Measurements from ENCODE around the gene UPK2.

Gene UPK2

DNA sequence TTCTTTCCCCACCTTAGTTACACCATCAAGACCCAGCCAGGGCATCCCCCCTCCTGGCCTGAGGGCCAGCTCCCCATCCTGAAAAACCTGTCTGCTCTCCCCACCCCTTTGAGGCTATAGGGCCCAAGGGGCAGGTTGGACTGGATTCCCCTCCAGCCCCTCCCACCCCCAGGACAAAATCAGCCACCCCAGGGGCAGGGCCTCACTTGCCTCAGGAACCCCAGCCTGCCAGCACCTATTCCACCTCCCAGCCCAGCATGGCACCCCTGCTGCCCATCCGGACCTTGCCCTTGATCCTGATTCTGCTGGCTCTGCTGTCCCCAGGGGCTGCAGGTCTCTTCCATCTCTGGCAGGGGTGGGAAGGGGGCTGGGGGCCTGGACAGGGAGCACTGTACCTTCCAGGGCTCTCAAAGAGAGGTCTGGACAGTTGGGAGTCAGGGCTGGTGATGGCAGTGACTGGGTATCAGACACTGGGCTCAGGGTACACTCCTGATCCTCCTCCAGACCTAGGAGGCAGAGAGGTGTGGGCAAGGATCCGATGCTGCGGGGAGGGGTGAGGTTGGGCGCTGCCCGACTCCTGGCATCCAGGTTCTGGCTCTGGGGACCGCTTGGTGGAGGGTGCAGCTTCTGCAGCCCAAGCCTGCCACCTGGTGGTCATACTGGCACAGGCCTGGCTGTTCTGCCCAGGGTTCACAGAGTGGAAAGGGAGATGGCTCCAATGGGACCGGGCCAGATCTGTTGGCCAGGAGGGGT is at the start of gene UPK2:
TSS of gene UPK2 (plus strand) at position 205 of the 753 bp plus-strand sequence. CDS start at position 258, 53 bp downstream.
- DNase-seq (ENCODE audit: low read depth in 2 of 2): peak; percentile 73 to 92

DNA sequence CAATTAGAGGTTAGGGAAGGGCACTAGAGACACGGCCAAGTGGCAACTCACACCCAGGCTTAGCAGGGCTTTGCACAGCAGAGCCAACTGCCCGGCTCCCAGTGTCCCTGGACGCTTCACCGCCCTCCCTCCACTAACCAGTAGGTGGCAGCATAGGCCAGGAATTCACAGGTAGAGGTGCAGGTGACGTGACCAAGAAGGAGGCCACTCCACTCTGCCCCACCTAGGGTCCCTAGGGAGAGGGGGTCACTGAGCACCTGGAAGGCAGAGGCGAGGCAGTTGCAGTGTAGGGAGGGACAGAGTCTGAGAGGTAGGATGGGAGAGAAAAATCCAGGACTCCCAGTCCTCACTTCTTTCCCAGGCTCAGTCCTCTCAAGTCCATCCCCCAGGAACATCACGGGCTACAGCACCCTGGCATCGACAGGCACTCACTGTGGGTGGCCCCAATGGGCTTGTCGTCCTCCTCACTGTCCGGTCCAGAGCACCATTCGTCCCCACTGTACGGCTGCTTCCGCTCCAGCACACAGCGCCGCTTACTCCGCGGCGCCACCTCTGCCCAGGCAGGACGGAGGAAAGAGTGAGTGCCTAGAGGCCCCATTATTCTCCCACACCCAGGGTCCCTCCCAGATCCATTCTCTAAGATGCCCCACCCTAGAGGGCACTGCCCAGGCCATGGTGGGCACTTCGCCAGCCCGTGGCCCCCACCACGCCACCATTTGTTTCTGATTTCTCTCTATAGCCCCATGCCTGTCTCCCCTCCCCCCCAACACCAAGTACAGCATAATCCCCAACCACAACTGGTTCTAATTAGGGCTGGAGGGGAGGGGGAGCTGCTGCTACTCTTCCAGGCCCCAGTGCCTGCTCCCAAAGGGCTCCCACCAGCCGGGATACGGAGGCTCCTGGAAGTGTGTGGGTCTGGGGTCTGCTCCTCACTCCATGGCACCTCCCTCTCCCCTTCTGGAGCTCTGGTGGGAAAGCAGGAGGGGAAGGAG is 48.8 kb upstream of the UPK2 start:
- DNase-seq (ENCODE audit: low read depth in 2 of 2): peak; percentile 79 to 89

DNA sequence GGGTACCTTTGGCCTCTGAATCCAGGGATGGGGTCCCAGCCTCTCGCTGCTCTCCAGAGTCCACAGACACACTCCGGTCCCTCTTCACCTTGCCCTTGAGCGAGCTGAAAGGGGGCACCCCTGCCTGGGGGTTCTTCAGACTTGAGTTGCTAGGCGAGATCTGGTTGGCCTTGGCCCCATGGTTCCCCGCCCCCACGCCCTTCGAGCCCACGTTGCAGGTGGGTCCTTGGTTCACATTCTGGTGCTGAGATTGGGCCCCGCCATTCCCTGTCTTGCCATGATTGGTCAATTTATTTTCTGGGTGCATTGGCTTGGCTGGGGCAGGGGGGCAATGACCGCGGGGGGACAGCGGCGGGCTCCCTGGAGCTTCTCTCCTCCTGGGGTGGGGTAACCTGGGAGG is 47.8 kb upstream of the UPK2 start:
- DNase-seq (ENCODE audit: low read depth in 2 of 2): no peak

DNA sequence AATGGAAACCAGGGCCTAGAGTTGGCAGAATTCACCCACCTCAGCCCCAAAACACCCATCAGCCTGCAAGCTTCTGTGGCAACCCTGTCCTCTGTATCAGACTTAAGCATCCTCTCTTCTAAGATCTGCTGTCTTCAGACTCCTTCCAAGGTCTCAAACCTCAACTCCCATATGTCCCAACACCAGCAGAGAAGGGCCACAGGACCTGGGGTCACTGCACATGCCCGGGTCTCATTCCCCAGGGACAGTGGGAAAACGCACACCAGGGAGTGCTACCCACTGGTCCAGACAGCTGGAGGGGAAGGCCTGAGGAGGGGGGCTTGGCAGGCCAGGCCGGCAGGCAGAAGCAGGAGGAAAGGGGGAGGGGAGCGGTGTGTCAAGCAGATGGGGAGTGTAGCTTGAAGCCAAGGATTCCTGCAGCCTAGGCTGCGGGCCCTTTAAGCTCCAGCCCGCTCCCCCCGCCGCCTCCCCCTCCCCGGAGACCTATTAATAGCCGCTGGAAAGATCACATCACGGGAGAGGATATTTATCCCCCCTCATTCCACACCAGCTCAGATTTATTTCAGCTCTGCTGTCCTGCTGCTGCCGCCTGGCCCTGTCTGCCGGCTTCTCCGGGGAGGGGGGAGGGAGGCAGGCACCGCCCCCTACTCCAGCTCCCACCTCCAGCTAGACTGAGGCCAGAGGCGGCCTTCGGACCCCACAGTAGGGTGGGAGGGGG is 47.0 kb upstream of the UPK2 start:
- no peak for DNase-seq (ENCODE audit: low read depth in 2 of 2)

DNA sequence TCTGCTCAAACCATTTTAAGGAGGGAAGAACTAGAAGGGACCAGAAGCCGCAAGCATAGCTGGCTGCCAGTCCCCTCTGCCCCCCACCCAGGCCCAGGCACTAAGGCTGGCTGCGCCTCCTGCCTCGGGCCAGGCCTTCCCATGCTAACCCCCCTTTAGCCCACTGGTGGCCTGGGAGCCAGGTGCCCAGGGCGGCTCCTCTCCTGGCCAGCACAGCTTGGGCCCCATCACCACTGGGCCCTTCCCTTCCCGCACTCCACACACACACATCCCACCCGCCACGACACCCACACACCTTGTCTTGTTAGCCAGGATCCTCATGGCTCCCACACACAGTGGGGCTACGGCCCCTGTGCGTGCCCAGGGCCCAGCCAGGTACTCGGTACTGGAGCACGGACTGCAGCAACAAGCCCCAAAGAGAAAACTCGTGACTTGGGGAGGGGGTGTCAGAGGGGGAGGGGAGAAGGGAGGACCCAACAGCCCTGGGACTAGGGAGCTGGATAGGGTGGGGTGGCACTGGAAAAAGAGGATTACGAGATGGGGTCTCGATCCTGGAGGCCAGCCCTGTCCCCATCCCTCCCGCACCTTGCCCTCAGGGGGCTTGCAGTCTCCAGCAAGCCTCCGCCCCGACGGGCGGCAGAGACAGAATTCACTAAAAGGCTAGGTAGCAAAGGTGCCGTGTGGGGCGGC is 46.3 kb upstream of the UPK2 start:
- no peak for DNase-seq (ENCODE audit: low read depth in 2 of 2)

DNA sequence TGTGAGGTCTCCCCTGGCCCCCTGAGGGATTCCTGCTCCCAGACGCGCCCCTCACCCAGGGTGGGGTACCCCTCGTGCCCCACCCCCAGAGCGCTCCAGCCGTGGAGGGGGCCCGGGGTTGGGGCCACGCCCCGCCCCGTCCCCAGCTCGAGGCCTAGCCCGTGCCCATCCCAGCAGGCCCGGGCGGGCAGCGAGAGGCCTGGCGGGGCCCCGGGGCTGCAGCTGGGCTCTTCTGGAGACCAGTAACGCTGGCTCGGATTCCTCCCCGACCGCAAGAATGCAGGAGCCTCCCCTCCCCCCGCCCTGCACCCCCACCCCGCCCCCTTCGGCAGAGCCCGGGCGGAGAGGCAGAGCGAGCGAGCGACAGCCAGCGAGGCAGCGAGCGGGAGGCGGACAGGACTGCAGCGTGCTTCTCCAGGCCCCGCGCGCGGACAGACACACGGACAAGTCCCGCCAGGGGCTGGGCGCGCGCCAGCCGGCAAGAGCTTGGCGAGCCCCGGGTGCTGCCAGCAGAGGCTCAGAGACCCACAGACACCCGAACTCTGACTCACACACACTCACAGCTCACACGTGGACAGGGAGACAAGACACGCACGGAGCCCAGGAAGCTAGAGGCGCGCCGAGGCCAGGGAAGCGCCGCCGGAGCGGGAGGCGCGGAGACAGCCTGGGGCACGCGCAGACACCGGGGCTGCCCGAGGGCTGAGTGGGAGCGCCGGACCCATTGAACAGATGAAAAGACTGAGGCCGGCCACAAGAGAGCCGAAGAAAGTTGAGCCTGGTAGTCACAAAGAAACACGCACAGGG is 45.6 kb upstream of the UPK2 start:
- DNase-seq (ENCODE audit: low read depth in 2 of 2): no peak

DNA sequence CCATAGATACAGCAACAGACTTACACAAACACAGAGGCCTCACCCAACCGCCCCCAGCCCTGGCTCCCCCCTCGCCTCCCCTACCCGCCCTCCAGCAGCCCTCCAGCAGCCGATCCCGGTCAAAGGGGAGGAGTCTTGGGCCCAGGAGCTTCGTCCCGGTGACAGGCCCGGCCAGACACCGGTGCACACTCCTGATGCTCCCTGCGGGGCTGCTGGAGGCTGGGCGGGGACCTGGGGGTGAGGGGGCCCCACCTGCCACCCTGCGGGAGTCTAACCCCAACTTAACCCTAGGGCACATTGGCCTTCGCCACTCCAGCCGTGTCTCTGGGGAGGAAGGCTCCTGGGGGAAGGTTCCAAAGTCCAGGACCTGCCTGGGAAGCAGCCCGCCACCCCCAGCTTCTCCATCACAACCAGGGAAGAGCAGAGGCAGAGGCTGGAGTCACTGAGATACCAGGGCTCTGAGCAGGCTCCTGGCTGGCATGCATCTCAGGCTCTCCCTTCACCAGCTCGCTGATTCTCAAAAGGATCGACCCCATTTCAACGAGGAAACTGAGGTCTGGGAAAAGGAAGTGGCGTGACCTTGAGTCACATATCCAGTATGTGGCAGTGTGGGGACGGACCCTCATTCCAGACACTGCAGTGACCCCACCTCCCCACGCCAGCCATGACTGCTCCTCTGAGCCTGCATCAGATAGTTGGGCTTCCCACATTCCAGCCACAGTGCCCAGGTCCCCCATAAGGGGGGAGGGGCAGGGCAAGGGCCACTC is 44.8 kb upstream of the UPK2 start:
- no peak for DNase-seq (ENCODE audit: low read depth in 2 of 2)

DNA sequence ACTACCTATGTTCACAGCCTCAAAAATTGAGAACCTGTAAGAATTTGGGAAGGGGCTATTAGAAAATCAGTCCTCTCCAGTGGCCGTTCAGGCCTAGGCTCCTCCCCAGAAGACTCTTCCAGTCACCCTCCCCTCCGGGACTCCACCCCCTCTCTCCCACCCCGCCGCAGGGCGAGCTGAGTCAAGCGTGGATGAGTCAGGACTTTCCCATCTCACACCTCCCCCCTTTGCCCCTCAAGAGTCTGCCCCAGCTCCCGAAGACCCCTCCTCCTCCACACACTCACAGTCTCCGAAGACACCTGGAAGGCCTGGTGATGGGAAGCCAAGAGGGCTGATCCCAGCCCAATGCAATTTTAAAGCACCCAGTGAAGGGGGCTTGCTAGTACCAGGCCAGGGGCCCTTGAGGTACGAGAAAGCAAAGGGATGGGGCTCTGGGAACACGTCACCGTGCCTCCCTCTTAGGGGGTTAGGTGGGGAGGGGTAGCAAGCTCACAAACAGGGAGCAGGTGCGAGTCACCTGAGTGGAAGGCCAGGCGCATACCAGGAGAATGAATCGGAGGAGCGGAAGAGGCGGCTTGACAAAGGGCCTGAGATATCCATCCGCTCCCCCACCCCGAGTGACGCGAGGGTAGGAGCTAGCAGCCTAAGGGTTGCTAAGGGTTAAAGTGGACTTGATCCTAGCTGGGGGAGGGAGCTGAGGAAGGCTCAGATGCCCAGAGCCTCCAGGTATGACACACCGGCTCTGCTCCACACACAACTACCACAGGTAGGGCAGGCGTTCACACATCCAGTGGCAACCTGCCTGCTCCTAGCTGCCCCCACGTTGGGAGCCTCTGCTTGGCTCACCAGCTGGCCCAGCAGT is 44.0 kb upstream of the UPK2 start:
- peak; percentile 69 to 79 for DNase-seq (ENCODE audit: low read depth in 2 of 2)

DNA sequence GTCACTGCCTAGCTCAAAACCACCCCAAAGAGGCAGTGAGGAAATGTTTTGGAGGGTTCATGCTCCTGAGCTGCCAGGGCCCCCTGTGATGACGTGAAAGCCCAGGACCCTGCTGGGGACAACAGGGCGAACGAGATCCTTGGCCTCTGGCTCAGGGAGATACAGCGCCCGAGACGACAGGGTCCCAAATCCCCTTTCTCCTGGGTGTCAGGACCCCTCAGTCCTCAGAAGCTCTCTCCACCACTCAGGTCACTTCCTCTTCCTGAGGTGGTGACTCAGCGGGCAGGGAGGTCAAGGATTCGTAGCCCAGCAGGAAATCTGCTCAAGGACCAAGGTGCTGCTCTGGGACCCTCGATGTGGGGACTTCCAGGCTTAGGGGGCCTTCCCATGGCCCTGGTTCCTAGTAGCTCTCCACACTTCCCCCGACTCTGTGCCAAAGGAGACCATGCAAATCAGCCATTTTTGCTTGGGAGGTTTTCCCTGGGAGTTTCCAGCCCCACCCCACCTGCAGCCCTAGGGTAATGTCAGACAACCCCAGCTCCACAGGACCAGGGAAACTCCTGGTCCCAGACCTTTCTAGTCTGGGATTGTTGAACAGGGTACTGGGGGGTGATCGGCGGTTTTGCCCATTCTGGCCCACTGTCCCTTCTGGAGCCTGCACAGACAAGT is 43.2 kb upstream of the UPK2 start:
- no peak for DNase-seq (ENCODE audit: low read depth in 2 of 2)

DNA sequence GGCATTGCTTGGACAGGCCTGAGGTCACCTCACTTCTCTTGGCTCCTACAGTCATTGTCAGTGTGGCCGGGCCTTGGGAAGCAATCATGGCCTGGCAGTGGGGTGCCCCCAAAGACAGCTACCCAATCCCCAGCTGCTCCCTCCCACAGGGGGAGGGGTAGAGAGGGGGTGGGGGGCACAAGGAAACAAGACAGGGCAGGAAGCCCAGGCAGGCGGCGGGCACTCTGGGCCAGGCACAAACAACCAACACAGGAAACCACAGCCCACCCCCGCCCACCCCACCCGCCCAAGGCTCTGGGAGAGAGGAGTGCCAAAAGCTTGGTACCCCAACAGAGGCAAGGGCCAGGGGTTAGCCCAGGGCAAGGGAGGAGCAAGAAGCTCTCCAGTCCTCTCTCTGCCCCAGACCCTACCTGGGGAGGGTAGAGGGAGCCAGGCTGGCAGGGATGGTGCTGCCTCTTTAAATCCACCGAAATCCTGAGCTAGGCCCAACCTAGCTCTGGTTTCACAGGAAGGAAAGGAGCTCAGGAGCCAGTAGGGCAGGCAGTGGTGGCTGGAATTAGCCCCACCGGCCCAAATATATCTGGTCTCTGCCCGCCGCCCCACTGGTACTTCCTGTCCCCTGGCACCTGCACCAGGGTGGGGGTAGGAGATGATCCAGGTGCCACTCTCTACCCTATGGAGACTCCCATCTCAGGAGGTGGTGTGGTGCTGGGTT is 42.5 kb upstream of the UPK2 start:
- DNase-seq (ENCODE audit: low read depth in 2 of 2): no peak

DNA sequence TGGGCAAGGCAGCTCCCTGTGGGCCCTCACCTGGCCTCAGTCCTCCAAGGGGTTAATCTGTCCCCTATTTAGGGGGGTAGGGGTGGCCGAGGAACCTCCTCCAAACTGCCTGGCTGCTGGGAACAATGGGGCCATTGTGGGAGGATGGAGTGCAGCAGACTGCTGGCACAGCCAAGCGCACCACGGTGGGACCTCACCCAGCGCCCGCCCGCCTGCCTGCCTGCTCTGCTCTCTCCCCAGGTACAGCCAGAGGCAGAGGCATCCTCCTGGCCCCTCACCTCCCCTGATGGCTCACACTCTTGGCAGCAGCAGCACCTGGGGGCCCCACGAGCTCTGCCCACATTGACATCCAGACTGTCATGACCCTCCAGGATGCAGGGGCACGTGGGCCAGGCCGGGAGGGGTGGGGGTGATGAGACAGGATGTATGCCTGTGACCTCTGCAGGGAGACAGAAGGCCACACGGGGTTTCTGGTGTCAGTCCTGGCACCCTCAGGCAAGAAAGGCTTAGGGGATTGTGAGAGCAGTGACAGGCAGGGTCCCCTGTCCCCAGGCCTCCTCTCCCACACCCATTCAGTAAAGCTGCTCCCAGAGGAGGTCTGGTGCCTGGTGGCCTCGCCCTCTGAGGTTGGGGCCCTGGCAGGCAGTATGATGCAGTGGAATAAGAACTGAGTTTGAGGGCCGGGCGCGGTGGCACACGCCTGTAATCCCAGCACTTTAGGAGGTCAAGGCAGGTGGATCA is 41.8 kb upstream of the UPK2 start:
- DNase-seq (ENCODE audit: low read depth in 2 of 2): no peak

DNA sequence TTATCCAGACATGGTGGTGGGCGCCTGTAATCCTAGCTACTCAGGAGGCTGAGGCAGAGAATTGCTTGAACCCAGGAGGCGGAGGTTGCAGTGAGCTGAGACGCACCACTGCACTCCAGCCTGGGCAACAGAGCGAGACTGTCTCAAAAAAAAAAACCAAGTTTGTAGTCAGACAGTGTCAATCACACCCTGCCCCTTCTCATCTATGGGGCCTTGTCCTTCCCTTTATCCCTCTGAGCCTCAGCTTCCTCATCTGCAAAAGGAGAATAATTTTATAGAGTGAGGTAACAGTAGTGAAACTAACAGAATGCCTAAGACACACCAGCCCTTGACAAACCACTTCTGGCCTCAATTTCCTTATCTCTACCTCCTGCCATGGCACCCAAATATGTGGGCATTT is 41.1 kb upstream of the UPK2 start:
- DNase-seq (ENCODE audit: low read depth in 2 of 2): no peak

DNA sequence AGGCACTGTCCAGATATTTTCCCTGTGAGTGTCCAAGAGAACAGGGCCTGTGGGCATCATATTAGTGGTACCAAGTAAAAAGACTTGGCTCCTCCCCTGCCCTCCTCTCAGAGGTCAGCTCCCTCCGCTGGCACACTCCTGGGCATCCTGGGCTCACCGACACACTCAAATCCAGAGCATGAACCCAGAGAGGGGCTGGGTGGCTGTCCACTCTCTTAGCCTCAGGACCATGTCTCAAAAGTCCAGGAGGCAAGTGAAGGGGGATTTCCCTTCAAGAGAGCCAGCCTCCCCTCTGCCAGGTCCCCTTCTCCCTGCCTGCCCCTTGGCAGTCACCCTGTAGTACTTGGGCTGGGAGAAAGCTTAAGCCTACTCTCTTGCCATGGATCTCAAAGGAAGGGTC is 40.7 kb upstream of the UPK2 start:
- no peak for DNase-seq (ENCODE audit: low read depth in 2 of 2)

DNA sequence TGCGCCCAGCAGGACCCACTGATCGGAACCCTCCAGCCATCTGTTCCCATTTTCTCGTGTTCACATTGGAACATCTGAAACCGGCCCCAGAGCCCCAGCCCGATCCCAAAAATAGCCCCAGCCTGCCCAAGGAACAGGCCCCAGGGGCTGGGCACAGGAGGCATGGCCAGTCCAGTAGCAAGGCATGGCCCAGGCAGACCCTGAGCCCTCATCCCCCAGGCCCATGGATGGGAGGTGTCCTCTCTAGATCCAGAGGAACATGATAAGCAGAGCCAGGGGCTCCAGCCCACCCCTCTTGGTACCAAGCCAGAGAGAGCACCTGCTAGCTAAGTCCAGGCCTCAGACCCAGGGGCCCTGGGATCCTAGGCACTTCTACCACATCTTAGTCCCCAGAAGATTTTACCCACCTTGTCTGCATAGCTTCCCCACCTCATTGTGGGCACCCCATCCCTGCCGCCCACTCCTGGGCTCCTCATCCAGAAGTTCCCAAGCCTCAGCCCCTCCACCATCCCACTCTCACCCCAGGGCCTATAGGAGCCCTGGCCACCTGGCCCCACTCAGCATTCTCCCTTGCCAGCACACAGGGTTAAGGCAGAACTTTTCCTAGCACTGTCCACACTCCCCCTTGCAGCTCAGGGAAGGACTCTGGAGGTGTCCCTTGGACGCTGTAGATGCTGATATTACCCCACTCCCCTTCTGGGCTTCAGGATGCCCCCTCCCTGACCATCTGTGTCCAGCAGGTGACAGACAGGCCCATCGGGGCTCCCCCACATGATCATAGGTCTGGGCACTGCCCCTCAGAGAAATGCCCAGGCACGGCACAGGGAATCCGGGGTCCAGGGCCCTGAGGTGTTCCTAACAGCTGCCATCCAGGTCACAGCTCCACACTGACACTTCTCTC is 39.9 kb upstream of the UPK2 start:
- no peak for DNase-seq (ENCODE audit: low read depth in 2 of 2)

DNA sequence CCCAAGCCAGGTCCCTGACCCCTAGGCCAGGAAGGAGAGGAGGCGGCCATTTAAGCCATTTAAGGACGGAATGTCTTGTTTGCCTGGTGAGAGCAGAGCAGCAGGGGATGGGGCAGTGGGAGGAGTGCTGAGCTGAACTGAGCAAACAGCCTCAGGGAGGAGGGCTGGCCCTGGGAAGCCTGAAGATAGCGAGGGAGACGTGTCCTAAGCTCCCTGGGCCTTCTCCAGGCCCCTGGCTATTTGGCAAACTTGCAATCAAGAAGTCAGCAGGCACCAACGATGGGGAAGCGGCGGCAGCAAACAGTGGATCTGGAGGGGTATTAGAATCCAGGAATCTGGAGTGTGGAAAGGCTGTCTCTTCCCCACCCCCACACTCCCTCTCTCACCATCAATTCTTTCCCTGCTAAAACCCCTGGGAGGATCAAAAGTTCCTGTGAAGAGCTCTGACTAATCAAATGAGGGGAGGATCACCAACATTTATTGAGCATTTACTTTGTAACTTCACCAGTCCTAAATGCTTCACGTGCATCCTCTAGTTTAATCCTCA is 39.2 kb upstream of the UPK2 start:
- no peak for DNase-seq (ENCODE audit: low read depth in 2 of 2)

Data from stimulated activated CD4-positive, alpha-beta T cell treated with anti-CD3 and anti-CD28 coated beads, Interleukin-12 subunit alpha, Interleukin-12 subunit beta, amount 100 ng/mL, for 24 hours (primary cell).